DMS79 (cell line): ENCODE data around the gene KLHL9.

ENCODE experiments used
- DNase-seq: peaks from one replicate; lab custom pipeline; 2025; lab: John Stamatoyannopoulos, UW

KLHL9 gene

DNA sequence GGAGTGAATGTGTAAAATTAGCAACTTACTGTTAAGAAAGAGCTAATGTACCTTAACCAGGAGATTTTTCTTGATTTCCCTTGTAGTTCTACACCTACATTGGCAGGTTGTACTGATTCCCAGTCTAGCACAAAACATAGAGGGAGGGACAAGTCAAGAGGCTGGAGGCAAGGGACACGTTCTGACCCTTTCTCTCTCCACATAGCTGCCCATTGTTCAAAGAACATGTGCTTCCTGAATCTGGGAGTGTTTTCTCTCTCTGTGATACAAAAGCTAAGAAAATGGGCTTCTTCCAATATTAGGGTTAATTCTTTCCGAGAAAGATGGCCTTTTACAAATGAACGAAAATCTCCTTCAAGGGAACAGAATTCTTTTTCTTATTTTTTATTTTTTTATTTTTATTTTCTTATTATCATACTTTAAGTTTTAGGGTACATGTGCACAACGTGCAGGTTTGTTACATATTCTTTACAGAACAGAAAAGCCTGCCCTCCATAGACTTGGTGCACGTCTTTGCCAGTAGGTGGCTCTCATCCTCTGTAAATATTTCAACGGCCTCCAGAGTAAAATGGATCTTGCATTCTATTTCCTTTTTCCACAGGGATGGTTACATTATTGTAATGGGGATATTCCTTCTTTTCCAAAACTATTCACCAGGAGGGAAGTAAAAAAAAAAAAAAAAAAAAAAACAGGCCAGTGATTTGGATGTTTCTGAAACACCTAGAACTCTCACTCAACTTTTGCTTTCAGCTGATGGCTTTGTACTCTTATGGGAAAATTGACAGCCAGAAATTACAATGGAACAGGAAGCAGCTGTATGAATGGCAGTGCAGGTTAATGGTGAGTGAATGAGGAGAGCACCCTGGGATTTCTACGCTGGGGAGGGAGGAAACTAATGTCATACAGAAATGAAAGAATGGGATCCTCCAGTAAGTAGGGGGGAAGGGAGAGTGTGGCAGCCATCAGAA is 17.0 kb downstream of the KLHL9 start:
- DNase-seq, result peak; percentile 9

DNA sequence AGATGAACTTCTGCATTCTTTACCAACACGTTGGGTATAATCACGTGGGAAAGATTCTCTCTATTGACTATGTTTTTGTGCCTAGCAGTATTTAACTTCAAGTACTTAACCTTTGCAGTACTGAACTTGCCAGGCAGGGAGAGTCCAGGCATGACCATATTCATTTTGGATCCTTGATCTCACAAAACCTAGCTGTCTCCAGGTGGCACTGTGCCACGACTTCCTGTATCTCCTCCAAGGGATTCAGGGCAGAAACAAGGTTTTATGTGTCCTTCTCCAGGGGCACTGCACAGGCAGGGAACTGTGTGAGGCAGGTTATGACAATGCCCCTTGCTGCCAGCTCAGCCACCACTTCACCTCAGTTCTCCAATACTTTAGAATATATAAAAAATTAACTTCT is 18.3 kb downstream of the KLHL9 start:
- DNase-seq, result peak; percentile 18

DNA sequence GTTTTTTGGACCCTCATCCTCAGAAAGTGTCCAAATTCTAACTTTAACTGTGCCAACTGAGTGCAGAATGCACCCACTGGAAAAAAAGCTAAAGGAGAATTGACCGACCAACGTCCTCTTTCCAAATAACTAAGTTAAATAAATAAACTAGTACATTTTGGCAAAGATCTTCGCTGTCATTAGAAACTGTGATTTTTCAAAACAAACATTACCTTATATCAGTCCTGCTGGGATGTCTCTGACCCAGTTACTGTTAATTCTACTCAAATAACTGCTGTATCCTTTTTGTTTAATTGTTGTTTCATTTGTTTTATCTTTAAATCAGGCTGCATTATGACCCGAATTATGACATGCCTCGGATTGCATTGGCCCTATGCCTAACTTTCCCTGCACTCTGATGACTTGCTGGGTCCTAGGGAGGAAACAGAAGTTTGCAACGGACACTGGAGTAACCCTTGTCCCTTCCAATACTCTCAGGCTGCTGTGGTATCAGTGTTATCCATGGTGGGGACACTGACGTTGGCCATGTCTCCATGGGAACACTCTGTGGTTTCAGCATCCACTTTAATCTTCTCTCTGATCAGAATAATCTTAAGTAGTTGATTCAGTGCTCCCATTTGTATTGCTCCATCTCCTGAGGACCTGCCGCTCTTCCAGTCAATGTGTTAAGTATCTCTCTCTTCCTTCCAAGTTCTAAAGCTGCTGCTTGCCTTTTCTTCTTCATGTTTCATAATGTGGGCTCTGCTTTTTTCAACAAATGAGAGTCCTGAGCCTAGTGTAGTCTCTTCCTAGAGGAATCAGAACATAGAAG is 19.0 kb downstream of the KLHL9 start:
- DNase-seq, result peak; percentile 6

DNA sequence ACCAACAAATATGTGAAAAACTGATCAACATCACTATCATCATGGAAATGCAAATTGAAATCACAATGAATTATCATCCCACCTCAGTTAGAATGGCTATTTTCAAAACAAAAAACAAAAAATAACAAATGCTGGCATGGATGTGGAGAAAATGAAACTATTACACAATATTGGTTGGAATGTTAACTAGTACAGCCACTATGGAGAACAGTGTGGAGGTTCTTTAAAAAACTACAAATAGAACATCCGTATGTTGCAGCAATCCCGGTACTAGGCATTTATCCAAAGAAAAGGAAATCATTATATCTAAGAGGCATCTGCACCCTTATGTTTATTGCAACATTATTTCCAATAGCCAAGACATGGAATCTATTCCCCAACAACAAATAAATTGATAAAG is 21.1 kb downstream of the KLHL9 start:
- DNase-seq, result no peak

DNA sequence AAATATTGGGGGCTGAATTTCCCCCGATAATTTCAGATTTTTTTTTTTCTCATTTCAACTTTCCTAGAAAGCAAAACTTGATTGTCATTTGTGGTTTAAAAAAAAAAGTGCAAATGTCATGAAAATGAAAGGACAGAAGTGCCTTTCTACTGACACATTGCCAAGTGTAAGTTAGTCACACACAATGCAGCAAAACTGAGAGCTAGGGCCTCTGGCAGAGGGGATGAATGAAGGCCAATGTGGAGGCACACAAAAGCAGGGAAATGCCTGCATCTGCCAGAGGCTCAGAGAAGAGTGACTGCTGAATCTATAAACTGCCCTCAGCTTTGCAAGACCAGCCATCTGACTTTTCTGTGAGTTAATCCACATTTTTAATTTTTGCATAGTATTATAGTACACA is 23.3 kb downstream of the KLHL9 start:
- DNase-seq, result no peak

DNA sequence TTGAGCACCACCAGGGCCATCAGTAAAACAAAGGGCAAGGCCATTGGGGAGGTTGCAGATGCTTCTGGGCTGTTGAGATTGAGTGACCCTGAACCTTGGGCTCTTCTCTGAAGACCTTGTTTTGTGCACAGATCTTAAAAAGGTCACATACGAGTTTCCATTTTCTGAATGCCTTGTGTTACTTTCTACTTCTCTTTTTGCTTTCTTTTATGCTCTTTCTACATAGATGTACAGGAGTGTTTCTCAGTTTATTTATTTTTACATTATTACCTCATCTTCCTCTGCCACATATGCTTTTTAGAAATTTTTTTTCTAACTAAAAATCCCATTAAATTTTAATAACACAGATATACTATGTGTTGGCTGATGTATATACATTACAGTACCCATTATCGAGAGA is 30.0 kb downstream of the KLHL9 start, which contains the start of gene IFNA5:
Gene IFNA5 (minus strand): TSS at position 101 of the 400 bp plus-strand sequence. CDS start 57 bp downstream, at position 44.
- DNase-seq, result no peak

DNA sequence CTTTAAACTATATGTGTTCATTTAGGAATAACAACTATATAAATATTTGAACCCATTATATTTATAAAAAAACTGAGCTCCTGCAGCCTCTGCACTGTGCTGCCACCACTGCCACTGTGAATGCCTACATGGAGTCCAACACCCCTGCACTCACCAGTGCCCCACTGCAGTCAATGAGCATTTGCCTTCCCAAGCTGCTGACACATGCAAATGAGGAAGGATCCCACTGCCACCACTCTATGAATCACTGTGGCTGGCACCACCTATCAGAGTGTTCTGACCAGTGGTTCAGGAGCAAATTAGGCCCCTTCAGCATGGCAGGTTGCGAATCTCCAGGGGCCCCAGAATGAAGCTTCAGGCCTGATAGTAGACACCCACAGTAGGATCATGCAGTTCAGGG is 39.2 kb downstream of the KLHL9 start:
- DNase-seq, result no peak

DNA sequence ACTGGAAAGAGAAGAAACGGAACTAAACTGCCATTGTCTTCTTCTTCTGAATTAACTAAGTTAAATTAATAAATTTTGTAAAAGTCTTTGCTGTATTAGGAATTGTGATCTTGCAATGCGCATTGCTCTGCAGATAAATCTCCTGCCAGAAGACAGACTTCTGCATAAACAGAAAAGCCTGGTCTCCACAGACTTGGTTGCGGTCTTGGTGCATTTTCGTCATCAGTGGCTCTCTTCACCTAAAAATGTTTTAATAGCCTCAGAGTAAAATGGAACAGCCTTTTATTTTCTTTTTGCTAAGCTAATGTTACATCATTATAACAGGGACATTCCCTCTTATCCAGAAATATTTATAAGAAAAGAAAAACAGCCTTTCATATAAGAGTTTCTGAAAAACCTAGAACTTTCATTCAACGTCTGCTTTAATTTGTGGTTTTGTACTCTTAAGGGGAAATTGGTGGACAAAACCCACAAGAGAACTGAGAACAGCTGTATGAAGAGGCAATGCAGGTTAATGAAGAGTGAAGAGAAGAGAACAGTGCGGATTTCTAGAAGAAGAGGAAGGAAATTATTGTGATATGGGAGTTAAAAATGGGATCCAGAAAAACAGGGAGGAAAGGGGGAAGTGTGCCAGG is 40.2 kb downstream of the KLHL9 start:
- DNase-seq, result no peak

DNA sequence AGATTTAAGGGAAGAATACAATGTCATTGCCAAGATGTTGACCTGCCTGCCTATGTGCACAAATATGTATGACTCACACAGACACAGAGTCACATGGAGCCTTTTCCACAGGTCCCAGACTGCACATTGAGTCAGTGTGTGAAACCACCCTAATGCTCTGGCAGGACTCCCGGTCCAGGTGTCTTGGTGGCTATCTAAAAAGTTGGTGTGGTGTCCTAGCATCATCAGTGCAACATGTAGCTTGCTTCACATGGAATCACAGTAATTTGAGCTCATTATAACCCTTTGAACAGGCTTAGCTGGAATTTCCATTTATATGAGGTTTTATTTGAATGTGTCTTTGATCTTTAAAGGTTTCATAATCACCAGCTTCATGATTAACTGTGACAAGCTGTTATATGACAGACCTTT is 40.8 kb downstream of the KLHL9 start:
- DNase-seq, result no peak

DNA sequence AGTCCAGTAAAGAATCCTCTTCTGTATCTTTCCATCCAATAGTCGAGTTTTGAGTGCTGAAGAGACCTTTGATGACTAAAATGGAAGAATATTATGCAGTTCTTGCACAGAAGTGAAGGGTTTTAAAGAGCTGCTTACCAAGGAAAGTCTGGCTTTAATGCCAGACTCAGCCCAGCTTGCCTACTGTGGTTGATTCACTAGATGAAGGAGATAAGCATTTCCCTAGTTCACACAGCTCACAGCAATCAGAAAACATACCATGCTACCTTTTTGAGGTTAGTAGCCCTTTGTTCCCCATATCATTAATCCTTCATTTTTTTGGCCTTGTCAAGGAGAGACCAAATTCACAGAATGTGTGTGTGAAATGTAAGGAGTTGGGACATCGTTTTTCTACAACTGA is 45.4 kb downstream of the KLHL9 start:
- DNase-seq, result no peak

DNA sequence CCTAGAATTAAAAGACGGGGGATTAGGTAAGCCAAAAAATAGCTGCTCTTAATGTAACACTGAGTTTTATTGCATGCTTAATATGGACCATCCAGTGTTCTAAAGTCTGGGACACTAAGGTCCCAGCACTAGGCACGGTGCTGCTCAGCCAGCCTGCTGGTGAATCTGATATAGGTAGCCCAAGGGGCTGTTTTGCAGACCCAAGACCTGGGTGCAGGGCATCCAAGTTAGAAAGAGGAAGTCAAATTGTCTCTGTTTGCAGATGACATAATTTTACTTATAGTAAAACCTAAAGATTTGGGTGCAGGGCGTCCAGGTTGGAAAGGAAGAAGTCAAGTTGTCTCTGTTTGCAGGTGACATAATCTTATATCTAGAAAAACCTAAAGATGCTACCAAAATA is 47.9 kb downstream of the KLHL9 start:
- DNase-seq, result no peak

DNA sequence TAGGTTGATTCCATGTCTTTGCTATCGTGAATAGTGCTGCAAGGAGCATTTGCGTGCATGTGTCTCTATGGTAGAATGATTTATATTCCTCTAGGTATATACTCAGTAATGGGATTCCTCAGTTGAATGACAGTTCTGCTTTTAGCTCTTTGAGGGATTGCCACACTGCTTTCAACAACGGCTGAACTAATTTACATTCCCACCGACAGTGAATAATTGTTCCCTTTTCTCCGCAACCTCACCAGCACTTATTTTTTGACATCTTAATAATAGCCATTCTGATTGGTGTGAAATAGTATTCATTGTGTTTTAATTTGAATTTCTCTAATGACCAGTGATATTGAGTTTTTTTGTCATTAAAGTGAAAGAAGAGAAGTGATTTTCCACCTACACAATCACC is 48.5 kb downstream of the KLHL9 start:
- no peak for DNase-seq

DNA sequence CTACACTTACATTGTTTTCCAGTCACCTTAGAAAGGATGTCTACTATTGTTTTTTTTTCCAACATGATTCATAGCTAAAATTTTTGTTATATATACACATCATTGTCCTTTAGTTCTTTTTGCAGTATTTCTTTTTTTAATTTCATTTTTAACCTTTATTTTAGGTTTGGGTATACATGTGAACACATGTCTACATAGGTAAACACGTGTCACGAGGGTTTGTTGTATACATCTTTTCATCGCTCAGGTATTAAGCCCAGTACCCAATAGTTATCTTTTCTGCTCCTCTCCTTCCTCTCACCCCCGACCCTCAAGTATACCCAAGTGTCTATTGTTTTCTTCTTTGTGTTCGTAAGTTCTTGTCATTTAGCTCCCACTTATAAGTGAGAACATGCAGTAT is 49.1 kb downstream of the KLHL9 start:
- DNase-seq, result no peak

DNA sequence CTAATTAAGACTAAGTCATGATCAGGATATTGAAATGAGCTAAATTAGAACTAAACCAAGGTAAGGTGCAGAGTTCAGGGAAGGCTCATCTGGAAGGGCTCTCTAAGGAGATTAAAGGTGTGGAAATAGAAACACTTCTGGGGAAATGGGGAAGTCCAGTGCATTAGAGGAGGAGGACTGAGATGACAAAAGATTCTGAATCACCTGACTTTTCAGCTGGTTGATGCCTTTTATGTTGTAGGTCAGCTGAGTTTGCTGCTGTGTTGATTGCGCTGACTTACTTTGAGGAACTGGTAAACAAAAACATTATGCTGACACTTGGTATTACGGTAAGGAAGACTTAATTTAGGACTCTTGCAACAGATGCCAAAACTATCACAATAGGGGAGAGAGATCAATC is 53.9 kb downstream of the KLHL9 start:
- DNase-seq, result no peak
